Measurements from ENCODE around the gene PBX3.

DNA sequence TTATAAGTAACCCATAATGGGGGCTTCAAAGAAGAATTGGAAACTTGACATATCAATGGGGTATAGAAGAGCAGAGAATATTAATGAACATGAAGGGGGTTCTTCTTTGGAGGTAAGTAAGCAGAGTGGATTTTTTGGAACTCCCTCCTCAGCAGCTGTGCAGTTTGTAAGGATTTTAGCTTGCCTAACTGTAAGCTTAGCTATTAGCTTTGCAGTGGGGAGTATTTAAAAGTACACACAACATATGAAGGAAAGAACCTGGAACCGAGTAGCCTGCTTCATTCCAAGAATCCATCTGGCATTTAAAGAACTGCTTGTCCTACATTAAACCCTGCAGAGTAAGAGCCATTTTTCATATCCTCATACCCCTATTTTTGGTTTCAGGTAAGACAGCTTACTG lies 2.2 kb upstream of the PBX3 start:
- TF ChIP-seq, protein P1, sequence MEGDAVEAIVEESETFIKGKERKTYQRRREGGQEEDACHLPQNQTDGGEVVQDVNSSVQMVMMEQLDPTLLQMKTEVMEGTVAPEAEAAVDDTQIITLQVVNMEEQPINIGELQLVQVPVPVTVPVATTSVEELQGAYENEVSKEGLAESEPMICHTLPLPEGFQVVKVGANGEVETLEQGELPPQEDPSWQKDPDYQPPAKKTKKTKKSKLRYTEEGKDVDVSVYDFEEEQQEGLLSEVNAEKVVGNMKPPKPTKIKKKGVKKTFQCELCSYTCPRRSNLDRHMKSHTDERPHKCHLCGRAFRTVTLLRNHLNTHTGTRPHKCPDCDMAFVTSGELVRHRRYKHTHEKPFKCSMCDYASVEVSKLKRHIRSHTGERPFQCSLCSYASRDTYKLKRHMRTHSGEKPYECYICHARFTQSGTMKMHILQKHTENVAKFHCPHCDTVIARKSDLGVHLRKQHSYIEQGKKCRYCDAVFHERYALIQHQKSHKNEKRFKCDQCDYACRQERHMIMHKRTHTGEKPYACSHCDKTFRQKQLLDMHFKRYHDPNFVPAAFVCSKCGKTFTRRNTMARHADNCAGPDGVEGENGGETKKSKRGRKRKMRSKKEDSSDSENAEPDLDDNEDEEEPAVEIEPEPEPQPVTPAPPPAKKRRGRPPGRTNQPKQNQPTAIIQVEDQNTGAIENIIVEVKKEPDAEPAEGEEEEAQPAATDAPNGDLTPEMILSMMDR (IDR thresholded peaks at IDR 0.05), result no peak
- TF ChIP-seq POLR2A (IDR thresholded peaks at IDR 0.05), result no peak
- TF ChIP-seq EP300 (IDR thresholded peaks at IDR 0.05), result no peak

Data from ovary (tissue), 3 donors.